ENCODE data around the gene EPN1. TPM values are rescaled to one million over a fixed set of nuclear protein-coding genes. Genes with fewer than 3 reads are reported as not detected.

EPN1 gene
- total RNA-seq, 3 donors from 2014 or later: 22.2 to 47.2 (median 27.5) TPM

- TF ChIP-seq POLR2A (IDR thresholded peaks at IDR 0.05): no peak
- TF ChIP-seq CTCF (IDR thresholded peaks at IDR 0.05): no peak
- no peak for TF ChIP-seq POLR2AphosphoS5 (IDR thresholded peaks at IDR 0.05)
- H3K27me3 ChIP-seq: no peaks in the 10 kb centered on the region
- DNase-seq (ENCODE audit: low spot score in 2 of 2): peak in 1 of 2 donors; percentile 38
- intact Hi-C loops (cut with DNase I; ENCODE audit: low total_unique reads): no loop called here
- H3K4me3 ChIP-seq: no peak overlapping the region
- no peak overlapping the region for H3K27ac ChIP-seq
- peaks cover 7% of the 10 kb centered on the region for H3K36me3 ChIP-seq
- no peaks in the 10 kb centered on the region for H3K4me1 ChIP-seq
- H3K9me3 ChIP-seq: no peaks in the 10 kb centered on the region
Measured at GRCh38 chr19:55691561-55692481, 16.8 kb downstream of the EPN1 start.

DNA sequence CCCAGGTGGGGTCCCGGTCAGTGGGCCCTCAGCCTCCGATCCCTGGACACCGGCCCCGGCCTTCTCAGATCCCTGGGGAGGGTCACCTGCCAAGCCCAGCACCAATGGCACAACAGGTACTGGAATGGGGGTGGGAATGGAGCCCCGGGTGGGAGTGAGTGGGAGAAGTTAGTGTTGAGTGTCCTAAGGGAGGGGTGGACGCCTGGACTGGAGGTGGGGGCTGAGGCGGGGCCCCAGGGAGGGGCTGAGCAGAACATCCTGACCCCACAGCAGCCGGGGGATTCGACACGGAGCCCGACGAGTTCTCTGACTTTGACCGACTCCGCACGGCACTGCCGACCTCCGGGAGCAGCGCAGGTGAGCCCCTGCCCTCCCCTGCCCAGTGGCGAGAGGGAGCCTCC lies 17.7 kb downstream of the EPN1 start:
- intact Hi-C loops (cut with DNase I; ENCODE audit: low total_unique reads): no loop called here
- H3K27me3 ChIP-seq: no peaks in the 10 kb centered on the region
- H3K9me3 ChIP-seq: no peaks in the 10 kb centered on the region
- H3K27ac ChIP-seq: no peak overlapping the region
- DNase-seq (ENCODE audit: low spot score in 2 of 2): peak in 1 of 2 donors; percentile 48
- H3K36me3 ChIP-seq: peaks cover 7% of the 10 kb centered on the region
- no peaks in the 10 kb centered on the region for H3K4me1 ChIP-seq
- TF ChIP-seq POLR2A (IDR thresholded peaks at IDR 0.05): no peak
- TF ChIP-seq POLR2AphosphoS5 (IDR thresholded peaks at IDR 0.05): no peak
- TF ChIP-seq CTCF (IDR thresholded peaks at IDR 0.05): no peak
- no peak overlapping the region for H3K4me3 ChIP-seq

- Histone ChIP-seq H3K27ac (no peak overlapping the region), H3K4me3 (no peak overlapping the region), H3K4me1 (no peaks in the 10 kb centered on the region), H3K27me3 (no peaks in the 10 kb centered on the region), H3K9me3 (no peaks in the 10 kb centered on the region), H3K36me3 (peaks cover 7% of the 10 kb centered on the region)
- TF ChIP-seq POLR2AphosphoS5 (IDR thresholded peaks at IDR 0.05): no peak
- no peak for TF ChIP-seq CTCF (IDR thresholded peaks at IDR 0.05)
- TF ChIP-seq POLR2A (IDR thresholded peaks at IDR 0.05): no peak
- peak in 1 of 2 donors; percentile 28 for DNase-seq (ENCODE audit: low spot score in 2 of 2)
- intact Hi-C loops (cut with DNase I; ENCODE audit: low total_unique reads): no loop called here
Measured at GRCh38 chr19:55693336-55693974, 18.4 kb downstream of the EPN1 start.

DNA sequence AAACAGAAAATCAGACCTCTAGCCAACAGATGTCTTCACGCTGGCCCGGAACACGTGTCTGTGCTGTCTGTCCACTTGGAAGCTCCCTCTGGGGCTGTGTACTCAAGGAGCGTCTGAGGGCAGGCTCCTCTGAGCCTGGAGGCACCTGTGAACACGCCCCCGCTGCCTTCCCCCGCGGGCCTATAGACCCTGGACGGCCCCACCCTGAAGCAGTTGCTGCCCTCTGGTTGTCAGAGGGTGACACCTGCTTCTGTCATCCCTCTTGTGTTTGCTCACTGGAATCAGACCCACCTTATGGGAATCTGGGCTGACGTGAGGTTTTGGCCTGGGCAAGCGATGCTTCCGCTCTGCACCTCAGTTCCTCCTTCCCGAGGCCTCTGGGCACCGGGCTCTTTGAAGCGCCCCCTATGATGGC lies 19.2 kb downstream of the EPN1 start:
- DNase-seq (ENCODE audit: low spot score in 2 of 2): peak in 1 of 2 donors; percentile 45
- intact Hi-C loops (cut with DNase I; ENCODE audit: low total_unique reads): no loop called here
- TF ChIP-seq POLR2A (IDR thresholded peaks at IDR 0.05) (no peak), CTCF (IDR thresholded peaks at IDR 0.05) (no peak), POLR2AphosphoS5 (IDR thresholded peaks at IDR 0.05) (no peak)
- H3K4me1 ChIP-seq: no peaks in the 10 kb centered on the region
- H3K4me3 ChIP-seq: no peak overlapping the region
- H3K9me3 ChIP-seq: no peaks in the 10 kb centered on the region
- H3K27ac ChIP-seq: no peak overlapping the region
- peaks cover 7% of the 10 kb centered on the region for H3K36me3 ChIP-seq
- H3K27me3 ChIP-seq: no peaks in the 10 kb centered on the region
